ENCODE results near the gene AMBRA1. TPM values are rescaled to one million over a fixed set of nuclear protein-coding genes. Genes with fewer than 3 reads are reported as not detected.

The AMBRA1 gene
- total and polyA plus RNA-seq, 2 donors (not counting 3 experiments of a cell fraction or from before 2014, with no cell fraction given): 18.4 to 32.4 TPM

DNA sequence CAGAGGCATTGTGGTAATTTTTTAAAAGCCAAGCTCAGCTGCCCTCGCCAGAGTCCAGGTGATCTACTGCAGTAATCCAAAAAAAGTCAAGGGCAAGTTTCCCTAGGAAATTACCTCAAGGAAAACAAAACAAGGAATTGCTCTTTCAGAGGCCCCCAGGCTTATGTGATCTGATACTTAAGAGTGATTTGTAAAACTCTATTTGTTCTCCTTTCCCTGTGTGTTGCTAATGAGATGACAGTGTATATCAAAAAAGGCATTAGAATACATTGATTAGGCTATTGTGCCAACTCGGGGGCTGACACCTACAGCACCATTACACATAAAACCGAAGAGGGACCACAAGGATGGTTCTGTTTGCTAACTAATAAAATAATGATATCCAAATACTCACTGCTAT, 157.7 kb downstream of the AMBRA1 start:
- CTCF ChIA-PET: interaction anchor here (1.1 to 1.8 kb wide), 2 partner anchors 10 to 87 kb away, joined by 3 to 10 read pairs; no protein-coding TSS in a partner anchor
- FAIRE-seq: no peak
- no TSS peak for BruUV-seq (replicated peaks)

More for the DNA sequence above, 157.7 kb downstream of the AMBRA1 start:
- dilution Hi-C loops (cut with MboI; ENCODE audit: extremely low pct_ligation_motif_present, low sequenced_read_pairs): no loop called here
- Histone ChIP-seq H3K9ac (replicated peaks; ENCODE audit: extremely low read depth, insufficient read depth, low read length) (no peak overlapping the region), H4K20me1 (replicated peaks; ENCODE audit: control insufficient read depth, extremely low read depth, insufficient read depth, low read length) (no peaks in the 10 kb centered on the region), H2AFZ (ENCODE audit: low read depth, low read length) (no peak overlapping the region), H3K27ac (ENCODE audit: insufficient read depth, low read depth, low read length) (no peak overlapping the region), H3K4me3 (replicated peaks in 1 of 3; ENCODE audit: insufficient read depth in 1 of 3, low read depth in 1 of 3, low read length in 3 of 3) (no peak overlapping the region), H3K9me1 (replicated peaks; ENCODE audit: control insufficient read depth, extremely low read depth, insufficient read depth, low read length) (no peaks in the 10 kb centered on the region), H3K36me3 (ENCODE audit: control insufficient read depth in 2 of 2, extremely low read depth in 1 of 2, insufficient read depth in 2 of 2, low read length in 2 of 2) (peaks cover 7 to 12% of the 10 kb centered on the region in 2 experiments), H3K27me3 (ENCODE audit: control insufficient read depth in 2 of 2, insufficient read depth in 2 of 2, low read length in 2 of 2) (no peaks in the 10 kb centered on the region), H3K79me2 (ENCODE audit: control insufficient read depth, insufficient read depth, low read length) (no peaks in the 10 kb centered on the region), H3K9me3 (replicated peaks; ENCODE audit: control insufficient read depth, insufficient read depth, low read length) (no peaks in the 10 kb centered on the region), H3K4me2 (ENCODE audit: insufficient read depth, low read length) (no peak overlapping the region), H3K4me1 (ENCODE audit: control insufficient read depth, extremely low read depth, insufficient read depth, low read length) (peaks cover 11% of the 10 kb centered on the region)
- intact Hi-C loops (cut with micrococcal nuclease): no loop called here
- POLR2A ChIA-PET: no interaction called here
- no peak for DNase-seq (ENCODE audit: low read depth, low spot score)
- TF ChIP-seq FOS (IDR thresholded peaks at IDR 0.05; ENCODE audit: borderline replicate concordance, insufficient read depth, low read length) (no peak), EZH2 (IDR thresholded peaks at IDR 0.05; ENCODE audit: borderline replicate concordance, low read depth, low read length, severe bottlenecking) (no peak), GATA2 (IDR thresholded peaks at IDR 0.05; ENCODE audit: insufficient read depth, insufficient read length, low read depth, low read length) (no peak), MYC (IDR thresholded peaks at IDR 0.05; ENCODE audit: low read depth, low read length) (no peak), POLR2A (IDR thresholded peaks at IDR 0.05; ENCODE audit: low read depth, low read length) (no peak), POLR2AphosphoS5 (IDR thresholded peaks at IDR 0.05; ENCODE audit: insufficient read depth, low read depth, low read length) (no peak), JUN (IDR thresholded peaks at IDR 0.05; ENCODE audit: borderline replicate concordance, insufficient read depth, insufficient read length, low read depth) (no peak)
- TF ChIP-seq, protein P1, sequence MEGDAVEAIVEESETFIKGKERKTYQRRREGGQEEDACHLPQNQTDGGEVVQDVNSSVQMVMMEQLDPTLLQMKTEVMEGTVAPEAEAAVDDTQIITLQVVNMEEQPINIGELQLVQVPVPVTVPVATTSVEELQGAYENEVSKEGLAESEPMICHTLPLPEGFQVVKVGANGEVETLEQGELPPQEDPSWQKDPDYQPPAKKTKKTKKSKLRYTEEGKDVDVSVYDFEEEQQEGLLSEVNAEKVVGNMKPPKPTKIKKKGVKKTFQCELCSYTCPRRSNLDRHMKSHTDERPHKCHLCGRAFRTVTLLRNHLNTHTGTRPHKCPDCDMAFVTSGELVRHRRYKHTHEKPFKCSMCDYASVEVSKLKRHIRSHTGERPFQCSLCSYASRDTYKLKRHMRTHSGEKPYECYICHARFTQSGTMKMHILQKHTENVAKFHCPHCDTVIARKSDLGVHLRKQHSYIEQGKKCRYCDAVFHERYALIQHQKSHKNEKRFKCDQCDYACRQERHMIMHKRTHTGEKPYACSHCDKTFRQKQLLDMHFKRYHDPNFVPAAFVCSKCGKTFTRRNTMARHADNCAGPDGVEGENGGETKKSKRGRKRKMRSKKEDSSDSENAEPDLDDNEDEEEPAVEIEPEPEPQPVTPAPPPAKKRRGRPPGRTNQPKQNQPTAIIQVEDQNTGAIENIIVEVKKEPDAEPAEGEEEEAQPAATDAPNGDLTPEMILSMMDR (IDR thresholded peaks at IDR 0.05; ENCODE audit: extremely low read depth in 1 of 2, insufficient read depth in 1 of 2, low read depth in 1 of 2, low read length in 2 of 2): no peak
- TF ChIP-seq, protein P2, sequence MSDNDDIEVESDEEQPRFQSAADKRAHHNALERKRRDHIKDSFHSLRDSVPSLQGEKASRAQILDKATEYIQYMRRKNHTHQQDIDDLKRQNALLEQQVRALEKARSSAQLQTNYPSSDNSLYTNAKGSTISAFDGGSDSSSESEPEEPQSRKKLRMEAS (IDR thresholded peaks at IDR 0.05; ENCODE audit: insufficient read depth, insufficient read length): no peak
